Prostate gland (tissue), 2 donors: ENCODE data around the gene CDH7. TPM values are rescaled to one million over a fixed set of nuclear protein-coding genes. Genes with fewer than 3 reads are reported as not detected.

Experiments used
- DNase-seq: peaks from one replicate; pipeline ENCODE4 v3.0.0-alpha.2; 2019; ENCODE audit warnings: low spot score
- H3K27ac ChIP-seq, 2 donors: fragments of 200-600 bp; sonication (generic); 2 replicates each; pipeline ENCODE4 v1.5.1; 2017 to 2019
- H3K27me3 ChIP-seq: fragments of 200-600 bp; sonication (generic); replicated peaks from 2 replicates; pipeline ENCODE4 v1.5.1; 2019; ENCODE audit not compliant: insufficient read depth
- H3K36me3 ChIP-seq, 2 donors: fragments of 200-600 bp; sonication (generic); 1 replicate in 1 of 2; 2 replicates in 1 of 2; pipeline versions ENCODE4 v1.5.1 to v1.8.1; 2017 to 2019
- H3K4me1 ChIP-seq: fragments of 200-600 bp; sonication (generic); replicated peaks from 2 replicates; pipeline ENCODE4 v1.5.1; 2019
- H3K4me3 ChIP-seq, 2 donors: fragments of 200-600 bp; sonication (generic); 2 replicates each; pipeline ENCODE4 v1.5.1; 2017 to 2019
- H3K9me3 ChIP-seq: fragments of 200-600 bp; sonication (generic); 2 replicates; pipeline ENCODE4 v1.5.1; 2017
- CTCF ChIP-seq, 4 experiments: fragments of 200-600 bp in 2 of 4; fragments of 450-650 bp in 2 of 4; sonication (generic) in 2 of 4; IDR thresholded peaks; 1 replicate in 3 of 4; 2 replicates in 1 of 4; pipeline ENCODE4 v1.5.1; 2016 to 2019; ENCODE audit warnings: antibody characterized with exemption in 4 of 4, mild to moderate bottlenecking in 2 of 4, moderate library complexity in 2 of 4
- POLR2A ChIP-seq: fragments of 450-650 bp; IDR thresholded peaks from one replicate; pipeline ENCODE4 v1.6.1; 2016; ENCODE audit warnings: antibody characterized with exemption, mild to moderate bottlenecking
- POLR2AphosphoS5 ChIP-seq: sonication (generic); formaldehyde crosslinking; IDR thresholded peaks from one replicate; pipeline ENCODE4 v1.6.1; 2017; ENCODE audit warnings: antibody characterized with exemption
- WGBS: methylation state at CpG from one replicate; pipeline ENCODE4 v1.1.5; 2018; 5-methylcytosine and 5-hydroxymethylcytosine counted together
- intact Hi-C: fragments of 100-400 bp; cut with DNase I; formaldehyde crosslinking; loops from one replicate; pipeline ENCODE4 v1.14.2; 2022
- total RNA-seq, 2 donors: library from RNA; depleted of rRNA; stranded (reverse); fragments of >200 nt; gene quantifications; one replicate each; pipeline ENCODE4 v1.1.0, GENCODE V29; 2016

CDH7 gene
- 1 to 10 TPM; 1.0 TPM for total RNA-seq

GRCh38 chr18:65750389-65751154 lies at the start of gene CDH7:
TSS of gene CDH7 (plus strand) at chr18:65751012. CDS start at chr18:65762843, 11,831 bp downstream.
- 1% methylated on average over 56 of the region's 85 CpGs for WGBS
- H3K4me3 ChIP-seq, result peak within 1 kb of the TSS; percentile 43 to 49
- no peaks in the 10 kb centered on the region for H3K9me3 ChIP-seq
- no peaks in the 10 kb centered on the region for H3K4me1 ChIP-seq
- no peaks in the 10 kb centered on the region for H3K27me3 ChIP-seq
- peak; percentile 16 for DNase-seq
- TF ChIP-seq POLR2A (no peak), POLR2AphosphoS5 (no peak), CTCF (IDR thresholded peaks at IDR 0.05) (no peak)
- intact Hi-C loops, result no loop called here
- no peaks in the 10 kb centered on the region for H3K36me3 ChIP-seq
- no peak within 1 kb of the TSS for H3K27ac ChIP-seq

- 86% methylated on average over 1 of the region's 1 CpG for WGBS
- intact Hi-C loops, result no loop called here
- no peaks in the 10 kb centered on the region for H3K4me1 ChIP-seq
- no peaks in the 10 kb centered on the region for H3K9me3 ChIP-seq
- H3K36me3 ChIP-seq, result no peaks in the 10 kb centered on the region
- no peak overlapping the region for H3K27ac ChIP-seq
- TF ChIP-seq POLR2AphosphoS5 (no peak), CTCF (IDR thresholded peaks at IDR 0.05) (no peak), POLR2A (no peak)
- no peak for DNase-seq
- no peaks in the 10 kb centered on the region for H3K27me3 ChIP-seq
- no peak overlapping the region for H3K4me3 ChIP-seq
These were observed 46.8 kb upstream of the CDH7 start for GRCh38 chr18:65704046-65704445.

- intact Hi-C loops, result no loop called here
- no peak for DNase-seq
- TF ChIP-seq POLR2A (no peak), POLR2AphosphoS5 (no peak), CTCF (IDR thresholded peaks at IDR 0.05) (no peak)
- 100% methylated on average over 1 of the region's 1 CpG for WGBS
- no peaks in the 10 kb centered on the region for H3K27me3 ChIP-seq
- H3K9me3 ChIP-seq, result no peaks in the 10 kb centered on the region
- no peak overlapping the region for H3K4me3 ChIP-seq
- no peaks in the 10 kb centered on the region for H3K4me1 ChIP-seq
- no peak overlapping the region for H3K27ac ChIP-seq
- no peaks in the 10 kb centered on the region for H3K36me3 ChIP-seq
These were observed 44.2 kb upstream of the CDH7 start for GRCh38 chr18:65706646-65707045.

GRCh38 chr18:65711493-65711892 lies 39.3 kb upstream of the CDH7 start:
- Histone ChIP-seq H3K27ac (no peak overlapping the region), H3K9me3 (no peaks in the 10 kb centered on the region), H3K4me1 (no peaks in the 10 kb centered on the region), H3K4me3 (no peak overlapping the region), H3K36me3 (no peaks in the 10 kb centered on the region), H3K27me3 (no peaks in the 10 kb centered on the region)
- TF ChIP-seq POLR2AphosphoS5, result no peak
- no peak for TF ChIP-seq POLR2A
- no peak for TF ChIP-seq CTCF (IDR thresholded peaks at IDR 0.05)
- intact Hi-C loops, result no loop called here
- DNase-seq, result no peak
- 48% methylated on average over 1 of the region's 1 CpG for WGBS

- intact Hi-C loops, result no loop called here
- WGBS, result 57% methylated on average over 3 of the region's 3 CpGs
- H3K27ac ChIP-seq, result no peak overlapping the region
- TF ChIP-seq POLR2AphosphoS5 (no peak), POLR2A (no peak), CTCF (IDR thresholded peaks at IDR 0.05) (no peak)
- H3K36me3 ChIP-seq, result no peaks in the 10 kb centered on the region
- no peak for DNase-seq
- H3K4me1 ChIP-seq, result no peaks in the 10 kb centered on the region
- H3K27me3 ChIP-seq, result no peaks in the 10 kb centered on the region
- H3K9me3 ChIP-seq, result no peaks in the 10 kb centered on the region
- H3K4me3 ChIP-seq, result no peak overlapping the region
These were observed 29.2 kb upstream of the CDH7 start for GRCh38 chr18:65721619-65722018.
